Heart right ventricle (tissue), 16 donors: ENCODE measurements around the gene CES5A. TPM values are rescaled to one million over a fixed set of nuclear protein-coding genes. Genes with fewer than 3 reads are reported as not detected.
"Not testable (repeated sequence)": the region's sequence is repeated elsewhere in the genome, so short reads cannot be mapped to it uniquely, and the experiment has no call there.

Source experiments
- ATAC-seq, 8 donors: fragments of 200-7000 bp; cut with Tn5 transposase; one replicate each; pipeline ENCODE4 v1.9.1; 2020; ENCODE audit warnings: mild to moderate bottlenecking in 8 of 8, moderate library complexity in 8 of 8, moderate number of reproducible peaks in 1 of 8
- DNase-seq, 2 donors: peaks; one replicate each; pipeline ENCODE4 v3.0.0-alpha.2; 2020
- H3K27ac ChIP-seq, 10 donors: fragments of 200-600 bp; sonication (generic) in 2 of 10; one replicate each; pipeline versions ENCODE4 v1.5.0 to v1.8.0; 2020 to 2022; ENCODE audit warnings: mild to moderate bottlenecking in 3 of 10
- H3K27me3 ChIP-seq, 7 donors: fragments of 200-600 bp; one replicate each; pipeline ENCODE4 v1.8.0; 2021 to 2022; ENCODE audit warnings: mild to moderate bottlenecking in 2 of 7
- H3K36me3 ChIP-seq, 9 donors: fragments of 200-600 bp; sonication (generic) in 1 of 9; one replicate each; pipeline versions ENCODE4 v1.5.0 to v1.8.0; 2020 to 2022; ENCODE audit warnings: mild to moderate bottlenecking in 2 of 9
- H3K4me1 ChIP-seq, 9 donors: fragments of 200-600 bp; sonication (generic) in 1 of 9; one replicate each; pipeline versions ENCODE4 v1.5.0 to v1.8.0; 2020 to 2022; ENCODE audit warnings: mild to moderate bottlenecking in 4 of 9
- H3K4me3 ChIP-seq, 10 donors: fragments of 200-600 bp; sonication (generic) in 2 of 10; one replicate each; pipeline versions ENCODE4 v1.5.0 to v1.8.0; 2020 to 2022; ENCODE audit warnings: mild to moderate bottlenecking in 7 of 10, moderate library complexity in 2 of 10
- H3K9me3 ChIP-seq, 11 donors: fragments of 200-600 bp in 10 of 11; sonication (generic) in 2 of 11; one replicate each; pipeline versions ENCODE4 v1.5.0 to v1.8.0; 2013 to 2022; ENCODE audit warnings: mild to moderate bottlenecking in 2 of 11, control low read depth in 1 of 11, moderate library complexity in 1 of 11
- WGBS, 2 donors: extraction: QIAGEN DNeasy Blood & Tissue Kit; methylation state at CpG; one replicate each; pipeline ENCODE4 v1.1.7; 2013; ENCODE audit warnings: inconsistent platforms in 1 of 2; 5-methylcytosine and 5-hydroxymethylcytosine counted together
- intact Hi-C, 10 donors: fragments of 100-400 bp; cut with DNase I; formaldehyde crosslinking; loops; one replicate each; pipeline versions ENCODE4 v1.11.1 to v1.14.2; 2022
- polyA plus RNA-seq, 2 donors: library from polyadenylated mRNA; stranded (reverse); fragments of 200-250 nt; gene quantifications; one replicate each; pipeline ENCODE4 v1.2.3, GENCODE V29; 2013
- total RNA-seq, 10 donors: library from RNA; stranded (reverse); fragmentation: NEBNext Ultra II Directional in 3 of 10; extraction: Animal tissue kit (Norgen Biotek cat#: 25700) in 3 of 10; gene quantifications; one replicate each; pipeline versions ENCODE4 v1.2.1 to v1.2.4, GENCODE V29; 2021 to 2023
- TF ChIP-seq, protein P1 (sequence below), 9 donors: fragments of 200-600 bp; sonication (generic) in 2 of 9; IDR thresholded peaks; one replicate each; pipeline versions ENCODE4 v1.5.0 to v1.8.0; 2021 to 2022; ENCODE audit warnings: antibody characterized with exemption in 9 of 9, mild to moderate bottlenecking in 5 of 9, moderate library complexity in 1 of 9
- donor health status: Arrhythmogenic right ventricular cardiomyopathy.
- donor health status: ischemic (EF 13 %, LVEDD 7.1; RV severe dilation, severe dysfunction).
- donor health status: healthy with polysubstance abuse.
- donor health status: DM: no; HTN: yes; CAD: no.
- donor health status: DM: no; HTN: no; CAD: no.
- donor health status: ischemic (EF 25% LVEDD 6.9; RV normal size, moderate dysfunction).
- donor health status: ischemic (EF 25% LVEDD 5.7; RV mildly dilated, moderate dysfunction).
- donor health status: healthy.
- donor health status: DM: yes; HTN: yes; CAD: no.
- donor health status: Ischemic cardiomyopathy.
- donor health status: ischemic (EF 35%, LVEDD 5.7; RV mildly dilated, moderate dysfunction).
- donor health status: nonischemic (EF 11% LVEDD 7.7; RV severe dilation, severe dysfunction).
- donor health status: DM: yes; HTN: yes; CAD: no.
- donor health status: PGD.
- donor health status: ischemic (EF 29% LVEDD 5.4; RV normal size, mild dysfunction).
- donor health status: nonischemic (EF 23%, LVEDD 6.1; RV moderate dilation, normal function).

The CES5A gene
- total and polyA plus RNA-seq, 12 donors = 0.06 to 0.57 TPM; not detected in 10

DNA sequence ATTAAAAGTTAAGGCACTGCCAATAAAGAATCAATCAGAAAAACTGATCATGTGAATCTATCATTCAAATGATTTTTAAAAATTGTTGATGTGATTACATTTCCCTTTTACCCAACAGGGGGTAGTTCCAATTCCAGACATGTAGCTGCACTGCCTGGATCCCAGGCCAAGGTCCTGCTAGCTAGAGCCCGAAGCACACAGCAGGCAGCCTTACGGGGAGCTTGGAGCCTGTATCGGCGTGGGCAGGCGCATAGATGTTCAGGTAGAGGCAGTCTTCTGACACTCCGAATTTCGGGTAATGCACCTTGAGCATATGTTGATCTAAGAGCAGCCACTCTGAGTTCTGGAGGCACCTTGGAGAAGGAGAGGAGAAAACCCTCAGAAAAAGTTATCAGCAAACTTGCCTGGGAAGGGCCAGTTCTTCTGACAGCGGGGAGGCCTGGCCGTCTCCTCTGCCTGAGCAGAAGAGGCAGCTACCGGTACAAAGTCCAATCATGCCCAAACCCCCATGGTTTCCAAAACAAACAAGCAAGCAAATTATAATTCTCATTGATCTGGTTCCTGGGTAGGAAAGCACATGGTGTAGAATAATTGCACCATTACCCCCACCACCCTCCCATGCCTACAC, 3.6 kb downstream of the CES5A start:
- no peak for ATAC-seq
- no peaks in the 10 kb centered on the region for H3K4me1 ChIP-seq
- intact Hi-C loops = no loop called here
- no peak overlapping the region for H3K4me3 ChIP-seq
- no peaks in the 10 kb centered on the region for H3K9me3 ChIP-seq
- no peak overlapping the region for H3K27ac ChIP-seq
- H3K27me3 ChIP-seq = peaks cover 0 to 11% (median 3%) of the 10 kb centered on the region in 7 donors
- TF ChIP-seq, protein P1, sequence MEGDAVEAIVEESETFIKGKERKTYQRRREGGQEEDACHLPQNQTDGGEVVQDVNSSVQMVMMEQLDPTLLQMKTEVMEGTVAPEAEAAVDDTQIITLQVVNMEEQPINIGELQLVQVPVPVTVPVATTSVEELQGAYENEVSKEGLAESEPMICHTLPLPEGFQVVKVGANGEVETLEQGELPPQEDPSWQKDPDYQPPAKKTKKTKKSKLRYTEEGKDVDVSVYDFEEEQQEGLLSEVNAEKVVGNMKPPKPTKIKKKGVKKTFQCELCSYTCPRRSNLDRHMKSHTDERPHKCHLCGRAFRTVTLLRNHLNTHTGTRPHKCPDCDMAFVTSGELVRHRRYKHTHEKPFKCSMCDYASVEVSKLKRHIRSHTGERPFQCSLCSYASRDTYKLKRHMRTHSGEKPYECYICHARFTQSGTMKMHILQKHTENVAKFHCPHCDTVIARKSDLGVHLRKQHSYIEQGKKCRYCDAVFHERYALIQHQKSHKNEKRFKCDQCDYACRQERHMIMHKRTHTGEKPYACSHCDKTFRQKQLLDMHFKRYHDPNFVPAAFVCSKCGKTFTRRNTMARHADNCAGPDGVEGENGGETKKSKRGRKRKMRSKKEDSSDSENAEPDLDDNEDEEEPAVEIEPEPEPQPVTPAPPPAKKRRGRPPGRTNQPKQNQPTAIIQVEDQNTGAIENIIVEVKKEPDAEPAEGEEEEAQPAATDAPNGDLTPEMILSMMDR (IDR thresholded peaks at IDR 0.05) = no peak
- 82 to 87% methylated on average over 10 of the region's 10 CpGs for WGBS, 2 donors
- H3K36me3 ChIP-seq = no peaks in the 10 kb centered on the region
- DNase-seq = no peak

DNA sequence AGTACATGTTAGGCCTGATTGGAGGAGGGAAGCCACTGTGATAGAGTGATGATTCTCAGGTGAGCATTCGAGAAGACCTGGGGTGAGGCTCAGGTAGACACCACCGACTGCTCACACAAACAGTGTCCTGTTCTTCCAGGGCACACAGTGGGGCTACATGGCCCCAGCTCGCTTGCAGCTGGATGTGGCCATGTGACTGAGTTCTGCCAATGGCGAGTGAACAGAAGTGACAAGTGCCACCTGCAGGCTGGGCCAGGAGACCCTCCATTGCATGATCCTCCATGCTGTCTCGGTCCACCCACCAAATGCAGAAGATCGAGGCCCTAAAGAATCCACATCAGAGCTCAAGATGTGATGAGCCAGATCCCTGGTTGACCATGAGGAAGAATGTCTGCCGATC, 6.2 kb downstream of the CES5A start:
- WGBS, 2 donors = 86 to 88% methylated on average over 7 of the region's 7 CpGs
- DNase-seq (no peak), ATAC-seq (no peak)
- H3K4me3 ChIP-seq = no peak overlapping the region
- H3K27ac ChIP-seq = no peak overlapping the region
- H3K9me3 ChIP-seq = no peaks in the 10 kb centered on the region
- TF ChIP-seq, protein P1 (IDR thresholded peaks at IDR 0.05) = no peak
- intact Hi-C loops = no loop called here
- H3K36me3 ChIP-seq = no peaks in the 10 kb centered on the region
- H3K4me1 ChIP-seq = no peaks in the 10 kb centered on the region
- H3K27me3 ChIP-seq = peaks cover 0 to 12% (median 0%) of the 10 kb centered on the region in 7 donors

DNA sequence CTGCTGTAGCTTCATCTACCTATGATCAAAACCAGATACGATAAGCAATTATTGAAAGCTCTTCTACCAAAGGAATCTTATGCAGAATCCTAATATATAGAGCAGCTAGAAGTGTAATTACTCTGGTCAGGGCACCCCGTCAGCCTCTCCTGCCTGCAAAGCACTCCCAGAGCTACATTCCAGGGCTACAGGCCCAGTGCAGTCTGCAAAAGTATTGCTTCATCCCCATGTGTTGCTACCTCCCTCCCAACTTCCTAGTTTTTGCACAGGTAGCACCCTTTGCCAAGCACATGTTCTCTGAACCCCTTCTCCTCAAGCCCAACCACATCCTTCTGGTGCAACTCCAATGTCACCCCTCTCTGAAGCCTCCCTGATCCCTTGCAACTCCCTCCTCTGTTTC, 7.0 kb downstream of the CES5A start:
- TF ChIP-seq, protein P1 (IDR thresholded peaks at IDR 0.05) = no peak
- Histone ChIP-seq H3K27me3 (peaks cover 0 to 14% (median 5%) of the 10 kb centered on the region in 7 donors), H3K4me3 (no peak overlapping the region), H3K36me3 (no peaks in the 10 kb centered on the region), H3K4me1 (no peaks in the 10 kb centered on the region), H3K27ac (no peak overlapping the region), H3K9me3 (no peaks in the 10 kb centered on the region)
- WGBS, 2 donors = 83 to 88% methylated on average over 2 of the region's 2 CpGs
- no peak for DNase-seq
- ATAC-seq = no peak
- intact Hi-C loops = no loop called here

- DNase-seq (no peak), ATAC-seq (no peak)
- H3K27me3 ChIP-seq = peaks cover 0 to 18% (median 9%) of the 10 kb centered on the region in 7 donors
- H3K36me3 ChIP-seq = no peaks in the 10 kb centered on the region
- TF ChIP-seq, protein P1 (IDR thresholded peaks at IDR 0.05) = no peak
- H3K4me3 ChIP-seq = no peak overlapping the region
- intact Hi-C loops = no loop called here
- no peaks in the 10 kb centered on the region for H3K4me1 ChIP-seq
- no peaks in the 10 kb centered on the region for H3K9me3 ChIP-seq
- WGBS, 2 donors = 85 to 86% methylated on average over 4 of the region's 4 CpGs
- H3K27ac ChIP-seq = no peak overlapping the region
Observed at GRCh38 chr16:55861288-55861687, 13.9 kb downstream of the CES5A start.

DNA sequence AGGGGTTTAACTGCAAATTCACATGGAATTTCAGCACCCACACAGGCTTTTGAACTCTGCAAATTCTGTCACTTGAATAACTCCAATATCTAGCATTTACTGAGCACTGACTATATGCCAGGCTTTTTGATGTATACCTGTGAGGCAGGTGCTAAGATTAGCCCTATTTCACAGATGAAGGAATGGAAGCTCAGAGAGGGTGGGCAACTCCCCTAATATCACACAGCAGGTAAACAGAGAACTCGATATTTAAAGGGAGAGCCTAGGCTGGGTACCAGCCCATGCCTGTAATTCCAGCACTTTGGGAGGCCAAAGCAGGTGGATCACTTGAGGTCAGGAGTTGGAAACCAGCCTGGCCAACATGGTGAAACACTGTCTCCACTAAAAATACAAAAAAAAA, 17.5 kb downstream of the CES5A start:
- H3K27me3 ChIP-seq, H3K36me3 ChIP-seq, H3K4me1 ChIP-seq, H3K27ac ChIP-seq, DNase-seq, intact Hi-C loops, H3K9me3 ChIP-seq, ATAC-seq, H3K4me3 ChIP-seq: not testable (repeated sequence)
- WGBS, 2 donors = 82 to 84% methylated on average over 1 of the region's 1 CpG
